HG02623 (cell line): ENCODE data around the gene CATSPERB.
"Not testable (repeated sequence)": the region's sequence is repeated elsewhere in the genome, so short reads cannot be mapped to it uniquely, and the experiment has no call there.

Source experiments
- ATAC-seq: cut with Tn5 transposase; IDR thresholded peaks from one replicate; pipeline ENCODE4 v1.9.1; 2021; ENCODE audit warnings: moderate library complexity; ENCODE audit not compliant: unreplicated experiment

Gene CATSPERB

DNA sequence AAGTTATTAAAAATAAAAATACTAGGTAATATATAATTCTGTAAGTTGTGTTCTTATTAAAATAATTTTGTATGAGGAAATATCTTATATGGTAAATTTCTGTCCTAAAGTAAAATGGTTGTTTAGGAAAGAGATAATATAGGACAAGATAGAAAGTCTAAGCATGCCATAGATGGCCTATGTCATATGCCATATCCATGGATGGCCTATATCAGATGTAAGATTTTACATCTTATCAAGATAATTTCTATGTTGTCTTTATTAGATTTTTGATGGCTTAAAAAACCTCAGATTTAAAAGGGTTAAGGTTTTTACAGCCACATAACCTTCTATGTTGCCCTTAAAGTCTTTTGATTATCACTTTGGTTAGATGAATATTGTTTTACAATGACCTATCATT is 52.6 kb downstream of the CATSPERB start:
- ATAC-seq = no peak

DNA sequence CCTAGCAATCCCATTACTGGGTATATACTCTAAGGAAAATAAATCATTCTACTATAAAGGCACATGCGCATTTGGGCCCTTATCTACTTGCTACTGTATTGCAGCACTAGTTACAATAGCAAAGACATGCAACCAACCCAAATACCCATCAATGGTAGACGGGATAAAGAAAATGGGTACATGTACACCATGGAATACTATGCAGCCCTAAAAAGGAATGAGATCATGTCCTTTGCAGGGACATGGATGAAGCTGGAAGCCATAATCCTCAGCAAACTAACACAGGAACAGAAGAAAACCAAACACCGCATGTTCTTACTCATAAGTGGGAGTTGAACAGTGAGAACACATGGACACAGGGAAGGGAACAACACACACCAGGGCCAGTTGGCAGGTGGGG is 54.2 kb downstream of the CATSPERB start:
- ATAC-seq = not testable (repeated sequence)

DNA sequence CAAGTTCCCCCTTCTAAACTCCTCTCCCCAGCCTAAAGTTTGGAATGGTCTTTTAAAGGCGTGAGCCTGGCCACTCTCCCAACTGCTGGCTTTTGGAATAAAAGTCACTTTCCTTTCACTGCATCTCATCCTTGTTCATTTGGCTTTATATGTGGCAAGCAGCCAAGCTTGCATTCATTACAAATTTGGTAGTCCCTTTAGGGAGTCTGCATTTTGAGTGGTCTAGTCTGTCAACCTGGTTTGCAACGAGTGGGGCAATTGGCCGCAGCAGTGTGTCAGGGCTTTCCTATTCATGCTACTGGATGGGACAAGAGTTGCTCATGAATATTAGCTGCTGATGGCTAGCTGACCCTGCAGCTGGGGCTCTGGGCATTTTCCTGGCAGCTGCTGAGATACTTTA is 57.0 kb downstream of the CATSPERB start:
- no peak for ATAC-seq

DNA sequence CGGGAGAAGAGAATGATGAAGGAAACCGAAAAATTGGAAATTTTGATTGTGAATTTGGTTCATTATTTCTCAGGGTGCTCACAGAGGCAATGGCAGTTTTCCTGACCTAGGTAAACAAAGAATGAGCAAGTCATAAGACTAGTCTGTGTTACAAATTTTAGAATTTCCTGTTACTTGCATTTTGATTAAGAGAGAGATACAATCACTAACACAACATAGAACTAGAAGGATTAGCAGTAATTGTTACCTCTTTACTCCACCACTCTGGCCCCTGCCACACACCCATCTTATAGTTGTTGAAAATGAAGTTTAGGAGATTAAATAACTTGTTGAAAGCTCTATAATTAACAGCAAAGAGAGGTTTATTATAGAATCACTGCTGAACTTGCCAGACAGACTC is 62.0 kb downstream of the CATSPERB start:
- ATAC-seq = no peak

DNA sequence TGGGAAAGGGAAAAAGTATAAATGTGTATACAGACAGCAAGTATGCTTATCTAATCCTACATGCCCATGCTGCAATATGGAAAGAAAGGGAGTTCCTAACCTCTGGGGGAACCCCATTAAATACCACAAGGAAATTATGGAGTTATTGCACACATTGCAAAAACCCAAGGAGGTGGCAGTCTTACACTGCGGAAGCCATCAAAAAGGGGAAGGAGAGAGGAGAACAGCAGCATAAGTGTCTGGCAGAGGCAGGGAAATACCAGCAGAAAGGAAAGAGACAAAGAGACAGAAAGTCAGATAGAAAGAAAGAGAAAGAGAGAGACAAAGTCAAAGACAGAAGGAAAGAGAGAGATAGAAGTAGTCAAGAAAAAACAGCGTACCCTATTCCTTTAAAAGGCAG is 64.8 kb downstream of the CATSPERB start:
- ATAC-seq = not testable (repeated sequence)

DNA sequence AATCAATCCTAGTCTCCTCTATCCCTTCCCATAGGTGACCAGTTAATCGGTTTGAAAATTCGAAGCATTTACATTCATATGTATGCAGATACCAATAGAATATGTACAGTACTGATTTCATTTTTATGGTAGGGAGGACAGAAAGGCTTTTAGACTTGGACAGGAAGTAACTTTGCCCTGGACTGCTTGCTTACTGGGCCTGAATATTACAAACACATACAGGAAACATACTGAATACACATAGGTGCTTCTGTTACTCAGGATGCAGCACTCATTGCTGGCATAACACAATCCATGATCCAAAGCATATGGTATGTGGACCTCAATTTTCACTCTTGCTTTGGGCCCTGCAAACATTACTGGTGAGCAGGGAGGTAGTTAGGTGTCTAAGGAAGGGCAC is 71.1 kb downstream of the CATSPERB start:
- ATAC-seq = no peak

DNA sequence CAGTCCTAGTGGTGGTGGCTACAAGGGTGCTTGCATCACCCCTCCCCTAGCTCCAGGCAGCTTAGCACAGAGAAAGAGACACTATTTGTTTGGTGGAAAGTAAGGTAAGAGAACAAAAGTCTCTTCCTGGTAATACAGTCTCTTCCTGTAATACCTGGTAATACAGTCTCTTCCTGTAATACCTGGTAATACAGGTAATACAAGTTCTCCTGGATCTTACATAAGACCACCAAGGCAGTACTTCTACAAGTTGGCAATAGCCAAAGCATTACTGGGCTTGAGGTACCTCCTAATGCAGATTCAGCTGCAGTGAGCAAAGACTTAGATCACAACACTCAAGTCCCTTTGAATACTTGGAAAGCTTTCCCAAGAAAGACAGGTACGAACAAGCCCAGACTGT is 77.0 kb downstream of the CATSPERB start:
- no peak for ATAC-seq

DNA sequence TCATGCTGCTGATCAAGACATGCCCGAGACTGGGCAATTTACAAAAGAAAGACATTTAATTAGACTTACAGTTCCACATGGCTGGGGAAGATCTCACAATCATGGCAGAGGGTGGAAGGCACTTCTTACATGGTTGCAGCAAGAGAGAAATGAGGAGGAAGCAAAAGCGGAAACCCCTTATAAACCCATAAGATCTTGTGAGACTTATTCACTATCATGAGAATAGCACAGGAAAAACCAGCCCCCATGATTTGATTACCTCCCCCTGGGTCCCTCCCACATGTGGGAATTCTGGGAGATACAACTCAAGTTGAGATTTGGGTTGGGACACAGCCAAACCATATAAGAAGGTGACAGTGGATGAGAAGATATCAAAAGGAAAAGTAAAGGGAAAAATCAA is 78.4 kb downstream of the CATSPERB start:
- no peak for ATAC-seq

DNA sequence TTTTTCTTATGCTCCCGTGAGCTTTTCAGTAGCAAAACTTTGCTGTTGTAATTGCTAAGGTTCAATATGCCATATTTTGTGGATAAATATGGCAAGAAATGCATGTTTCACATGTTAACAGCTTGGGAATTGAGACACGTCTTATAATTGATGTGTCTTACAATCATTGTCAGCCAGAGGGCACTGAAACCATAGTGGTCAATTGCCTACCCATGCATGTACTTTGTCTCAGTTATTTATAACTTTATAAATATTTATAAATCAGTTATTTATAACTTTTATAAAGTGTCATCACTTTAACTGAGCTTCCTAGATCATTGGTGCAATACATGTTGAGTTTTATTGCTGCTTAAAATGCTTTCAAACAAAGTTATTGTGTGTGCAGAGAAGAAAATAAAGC is 82.0 kb downstream of the CATSPERB start:
- no peak for ATAC-seq

DNA sequence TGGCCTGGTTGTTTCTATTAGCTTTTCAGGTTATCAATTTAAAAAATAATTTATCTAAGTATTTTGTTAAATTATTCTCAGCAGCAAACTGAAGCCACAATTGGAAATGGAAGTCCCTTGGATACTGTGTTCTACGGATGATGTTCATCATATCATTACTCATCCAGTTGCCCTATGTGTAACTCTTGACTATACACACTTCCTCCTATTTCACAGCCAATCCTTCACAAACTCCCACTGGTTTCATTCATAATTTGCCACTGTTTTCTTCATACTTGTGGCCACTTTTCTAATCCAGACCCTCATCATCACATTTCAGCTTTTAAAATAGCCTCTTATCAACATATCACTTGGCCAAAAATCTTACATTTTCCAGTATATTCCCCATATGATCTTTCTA is 84.0 kb downstream of the CATSPERB start:
- ATAC-seq = no peak

DNA sequence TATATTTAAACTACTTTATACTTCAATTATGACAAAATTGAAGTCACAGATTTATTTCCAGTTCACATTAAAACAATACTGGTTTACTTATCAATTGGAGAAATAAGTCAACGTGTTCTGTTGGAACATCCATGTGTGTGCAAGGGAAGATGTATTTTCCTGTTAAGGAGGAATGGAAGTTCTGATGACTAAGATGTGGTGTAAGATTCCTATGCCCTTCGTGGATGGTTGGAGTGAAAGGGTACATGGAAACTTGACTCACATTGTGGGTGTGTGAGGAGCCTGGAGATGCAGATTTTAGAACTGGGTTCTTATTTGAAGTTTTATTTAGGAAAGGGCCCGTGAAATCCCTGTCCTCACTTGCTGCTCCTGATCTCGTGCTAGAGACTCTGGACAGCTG is 95.3 kb downstream of the CATSPERB start:
- no peak for ATAC-seq

DNA sequence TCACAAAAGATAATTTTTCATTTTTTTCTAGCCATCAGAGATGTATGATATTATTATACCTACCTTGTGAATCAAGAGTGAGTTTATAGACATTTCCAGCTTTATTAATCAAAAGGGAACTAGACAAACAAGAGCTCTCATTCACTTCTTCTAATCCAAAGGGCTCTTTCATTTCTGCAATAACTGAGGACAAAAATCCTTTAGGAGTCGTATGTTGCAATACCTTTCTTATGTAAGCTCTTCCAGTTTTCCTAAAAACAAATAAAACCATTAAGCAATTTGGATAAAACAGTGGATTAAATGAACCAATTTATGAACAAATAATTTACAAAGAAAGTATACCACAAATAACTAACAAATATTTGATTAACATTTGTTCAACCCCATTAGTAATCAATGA is 107.1 kb downstream of the CATSPERB start:
- ATAC-seq = no peak

DNA sequence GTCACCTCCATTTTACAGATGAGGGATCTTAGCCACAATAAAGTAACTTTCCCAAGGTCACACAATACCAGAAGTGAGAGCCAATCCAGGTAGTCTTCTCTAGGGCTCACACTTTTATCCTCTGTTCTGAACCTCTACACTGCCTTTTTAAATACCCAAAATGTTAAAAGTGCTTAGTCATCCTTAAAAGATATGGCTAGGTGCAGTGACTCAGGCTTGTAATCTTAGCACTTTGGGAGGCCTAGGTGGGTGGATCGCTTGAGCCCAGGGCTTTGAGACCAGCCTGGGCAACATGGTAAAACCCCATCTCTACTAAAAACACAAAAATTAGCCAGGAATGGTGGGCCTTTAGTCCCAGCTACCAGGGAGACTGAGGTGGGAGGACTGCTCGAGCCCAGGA is 117.7 kb downstream of the CATSPERB start:
- no peak for ATAC-seq

DNA sequence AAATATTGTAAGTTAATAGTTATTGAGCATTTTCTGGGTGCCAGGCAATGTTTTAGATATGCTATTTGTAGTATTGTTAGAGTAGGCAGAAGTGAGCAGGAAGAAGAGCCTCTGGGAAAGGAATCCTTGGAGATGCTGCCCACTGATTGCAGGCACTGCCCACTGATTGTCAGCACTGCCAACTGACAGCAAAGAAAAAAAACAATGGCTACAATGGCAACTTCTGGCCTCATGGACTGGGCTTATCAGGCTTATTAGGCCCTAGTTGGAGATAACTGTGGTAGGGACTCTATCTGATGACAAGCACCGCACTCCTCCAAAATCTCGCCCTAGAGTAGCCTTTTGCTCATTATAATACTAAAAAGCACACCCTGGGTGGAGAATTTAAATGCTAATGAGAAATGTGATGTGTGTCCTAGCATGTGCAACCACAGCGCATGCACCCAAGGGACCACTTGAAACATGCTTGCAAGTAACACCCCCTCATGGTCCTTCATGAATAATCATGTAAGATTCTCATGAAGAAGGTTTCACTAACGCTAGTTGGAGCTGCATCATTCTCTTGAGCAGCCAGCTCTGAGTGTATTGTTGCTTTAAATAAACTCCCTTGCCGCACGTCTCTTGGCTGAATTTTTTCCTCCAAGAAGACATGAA is 118.3 kb downstream of the CATSPERB start:
- no peak for ATAC-seq

DNA sequence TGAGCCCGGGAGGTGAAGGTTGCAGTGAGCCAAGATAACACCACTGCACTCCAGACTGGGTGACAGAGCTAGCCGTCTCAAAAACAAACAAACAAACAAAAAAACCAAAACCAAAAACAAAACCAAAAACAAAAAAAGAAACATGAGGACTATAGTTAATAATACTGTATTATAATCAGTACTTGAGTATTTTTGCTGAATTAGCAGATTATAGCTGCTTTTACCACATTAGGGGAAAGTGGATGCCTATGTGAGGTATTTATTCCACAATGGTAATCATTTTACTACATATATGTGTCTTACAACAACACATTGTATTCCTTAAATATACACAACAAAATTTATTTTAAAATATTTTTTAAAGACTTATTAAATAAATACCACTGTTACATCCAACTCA is 120.4 kb downstream of the CATSPERB start:
- ATAC-seq = no peak

DNA sequence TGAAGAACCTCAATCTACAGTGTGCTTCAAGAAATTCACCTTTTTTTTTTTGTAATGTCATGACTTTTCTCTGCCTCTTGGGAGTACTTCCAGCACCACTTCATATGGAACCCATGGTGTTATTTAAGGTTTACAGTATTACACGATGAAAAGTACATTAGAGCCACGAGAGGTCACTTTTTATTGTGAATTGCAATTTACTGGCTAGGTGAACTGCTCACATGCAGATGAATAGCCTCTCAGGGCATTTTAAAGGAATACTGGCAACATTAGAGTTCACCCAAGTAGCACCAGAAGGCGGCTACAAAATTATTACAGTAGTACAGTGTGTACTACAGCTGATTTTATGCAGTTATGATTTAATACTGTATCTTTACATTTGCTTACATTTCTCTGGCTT is 122.7 kb downstream of the CATSPERB start:
- no peak for ATAC-seq

DNA sequence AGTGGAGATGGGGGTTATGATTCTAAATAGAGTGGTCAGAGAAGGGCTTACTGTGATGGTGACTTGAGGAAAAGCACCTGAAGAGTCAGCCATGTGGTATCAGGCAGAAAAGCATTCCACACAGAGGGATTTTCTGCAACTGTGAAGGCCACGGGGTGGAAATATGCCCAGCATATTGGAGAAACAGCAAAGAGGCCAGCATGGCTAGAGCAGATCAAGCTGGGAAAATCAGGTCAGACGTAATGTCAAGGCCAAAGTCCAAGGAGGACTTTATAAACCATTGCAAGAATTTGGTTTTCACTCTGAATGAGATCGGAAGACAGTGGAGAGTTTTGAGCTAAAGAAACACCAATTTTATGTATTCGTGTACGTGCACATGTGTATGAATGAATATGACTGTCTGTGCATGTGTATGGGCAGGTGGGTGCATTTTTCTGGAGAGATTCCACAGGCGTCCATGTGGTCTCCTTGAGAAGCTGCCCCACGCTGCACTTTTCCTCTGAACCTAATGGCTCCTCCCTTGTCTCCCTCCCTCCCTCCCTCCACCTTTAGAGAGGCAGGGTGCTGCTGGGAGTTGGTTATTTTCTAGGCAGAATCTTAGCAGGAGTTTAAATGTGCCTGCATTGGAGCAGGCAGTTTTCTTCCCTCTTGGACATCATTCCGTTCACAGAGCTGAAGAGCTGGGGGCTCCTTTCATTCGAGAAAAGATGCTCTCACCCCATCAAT is 124.4 kb downstream of the CATSPERB start:
- ATAC-seq = no peak

DNA sequence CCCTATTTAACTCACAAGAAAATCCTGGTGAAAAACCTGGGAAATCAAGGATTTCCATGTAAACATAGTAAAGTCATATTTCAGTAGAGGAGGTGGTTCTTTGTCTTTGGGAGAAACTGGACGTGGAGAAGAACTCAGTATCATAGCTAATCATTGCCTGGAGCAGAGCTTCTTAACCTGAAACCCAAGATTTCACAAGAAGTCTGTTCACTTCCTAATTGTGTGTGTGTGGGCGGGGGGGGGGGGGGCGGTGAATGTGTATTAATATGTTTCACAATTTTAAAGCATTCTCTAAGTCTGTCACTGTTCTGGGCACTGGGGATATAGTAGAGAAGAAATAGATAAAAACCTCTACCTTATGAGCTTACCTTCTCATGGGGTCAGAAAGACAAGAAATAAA is 125.0 kb downstream of the CATSPERB start:
- ATAC-seq = no peak

DNA sequence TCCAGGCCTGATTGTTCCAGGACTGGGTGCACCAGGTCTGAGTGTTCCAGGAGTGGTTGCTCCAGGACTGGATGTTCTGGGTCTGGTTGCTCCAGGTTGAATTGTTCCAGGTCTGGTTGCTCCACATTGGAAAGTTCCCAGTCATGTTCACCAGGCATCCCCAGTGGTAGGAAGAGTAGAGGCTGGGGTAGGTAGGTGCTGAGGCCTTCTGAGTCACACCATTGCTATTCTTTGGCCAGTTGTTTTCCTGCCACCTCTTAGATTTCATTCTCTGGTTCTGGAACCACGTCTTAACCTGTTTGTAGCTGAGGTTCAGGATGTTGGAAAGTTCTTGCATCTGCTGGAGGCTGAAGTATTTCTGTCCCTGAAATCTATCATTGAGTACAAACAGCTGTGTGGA is 127.3 kb downstream of the CATSPERB start:
- not testable (repeated sequence) for ATAC-seq

DNA sequence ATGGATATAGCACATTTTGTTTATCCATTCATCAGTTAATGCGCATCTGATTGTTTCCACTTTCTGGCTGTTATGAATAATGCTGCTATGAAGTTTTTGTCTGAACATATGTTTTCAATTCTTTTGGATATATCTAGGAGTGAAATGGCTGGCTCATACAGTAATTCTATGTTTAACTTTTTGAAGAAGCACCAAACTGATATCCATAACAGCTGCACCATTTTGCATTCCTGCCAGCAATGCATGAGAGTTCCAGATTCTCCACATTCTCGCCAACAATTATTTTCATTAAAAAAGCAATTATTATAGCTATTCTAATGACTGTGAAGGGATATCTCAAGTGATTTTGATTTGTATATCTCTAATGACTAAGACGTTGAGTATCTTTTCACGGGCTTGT is 131.9 kb downstream of the CATSPERB start:
- ATAC-seq = no peak

DNA sequence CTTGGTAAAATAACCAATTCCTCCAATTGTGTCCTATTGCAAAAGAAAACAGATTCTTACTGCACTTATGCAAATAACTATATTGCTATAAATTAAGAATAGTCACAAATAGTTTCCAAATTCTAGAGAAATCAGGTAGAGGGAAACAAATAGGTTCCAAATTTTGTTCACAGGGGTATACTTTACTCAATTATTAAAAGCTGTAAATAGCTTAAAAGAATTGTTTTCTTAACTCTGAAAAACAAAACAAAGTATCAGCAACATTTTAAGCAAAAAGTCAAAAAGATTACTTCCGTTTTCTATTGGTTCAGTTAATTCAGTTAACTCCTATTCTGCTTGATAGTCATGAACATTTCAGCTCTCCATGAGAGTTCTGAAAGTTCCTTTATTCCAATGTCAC is 136.2 kb downstream of the CATSPERB start:
- no peak for ATAC-seq

DNA sequence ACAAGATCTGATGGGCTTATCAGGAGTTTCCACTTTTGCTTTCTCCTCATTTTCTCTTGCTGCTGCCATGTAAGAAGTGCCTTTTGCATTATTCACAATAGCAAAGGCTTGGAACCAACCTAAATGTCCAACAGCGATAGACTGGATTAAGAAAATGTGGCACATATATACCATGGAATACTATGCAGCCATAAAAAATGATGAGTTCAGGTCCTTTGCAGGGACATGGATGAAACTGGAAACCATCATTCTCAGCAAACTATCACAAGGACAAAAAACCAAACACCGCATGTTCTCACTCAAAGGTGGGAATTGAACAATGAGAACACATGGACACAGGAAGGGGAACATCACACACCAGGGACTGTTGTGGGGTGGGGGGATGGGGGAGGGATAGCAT is 137.9 kb downstream of the CATSPERB start:
- ATAC-seq = not testable (repeated sequence)

DNA sequence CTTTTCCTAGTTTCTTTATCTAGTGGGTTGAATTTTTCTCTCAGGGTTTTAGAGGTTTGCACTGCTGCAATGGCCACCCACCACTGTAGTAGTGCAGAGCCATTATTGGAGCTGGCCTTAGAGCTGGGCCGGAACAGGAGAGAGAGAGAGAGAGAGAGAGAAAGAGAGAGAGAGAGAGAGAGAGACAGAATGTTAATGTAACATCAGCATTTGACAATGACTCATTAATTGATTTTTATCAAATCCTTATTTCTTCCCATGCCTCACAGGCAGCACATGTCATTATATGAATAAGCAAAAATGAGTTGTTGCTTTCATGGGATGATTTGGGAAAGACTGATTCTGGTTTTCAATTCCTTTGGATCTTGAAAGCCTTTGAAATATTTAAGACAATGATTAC is 145.5 kb downstream of the CATSPERB start:
- ATAC-seq = no peak
